GM21447 (cell line): ENCODE data around the gene SART1.

Source experiments
- ATAC-seq: cut with Tn5 transposase; IDR thresholded peaks from one replicate; pipeline ENCODE4 v1.9.1; 2021; ENCODE audit not compliant: unreplicated experiment

Gene SART1, protein sequence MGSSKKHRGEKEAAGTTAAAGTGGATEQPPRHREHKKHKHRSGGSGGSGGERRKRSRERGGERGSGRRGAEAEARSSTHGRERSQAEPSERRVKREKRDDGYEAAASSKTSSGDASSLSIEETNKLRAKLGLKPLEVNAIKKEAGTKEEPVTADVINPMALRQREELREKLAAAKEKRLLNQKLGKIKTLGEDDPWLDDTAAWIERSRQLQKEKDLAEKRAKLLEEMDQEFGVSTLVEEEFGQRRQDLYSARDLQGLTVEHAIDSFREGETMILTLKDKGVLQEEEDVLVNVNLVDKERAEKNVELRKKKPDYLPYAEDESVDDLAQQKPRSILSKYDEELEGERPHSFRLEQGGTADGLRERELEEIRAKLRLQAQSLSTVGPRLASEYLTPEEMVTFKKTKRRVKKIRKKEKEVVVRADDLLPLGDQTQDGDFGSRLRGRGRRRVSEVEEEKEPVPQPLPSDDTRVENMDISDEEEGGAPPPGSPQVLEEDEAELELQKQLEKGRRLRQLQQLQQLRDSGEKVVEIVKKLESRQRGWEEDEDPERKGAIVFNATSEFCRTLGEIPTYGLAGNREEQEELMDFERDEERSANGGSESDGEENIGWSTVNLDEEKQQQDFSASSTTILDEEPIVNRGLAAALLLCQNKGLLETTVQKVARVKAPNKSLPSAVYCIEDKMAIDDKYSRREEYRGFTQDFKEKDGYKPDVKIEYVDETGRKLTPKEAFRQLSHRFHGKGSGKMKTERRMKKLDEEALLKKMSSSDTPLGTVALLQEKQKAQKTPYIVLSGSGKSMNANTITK

DNA sequence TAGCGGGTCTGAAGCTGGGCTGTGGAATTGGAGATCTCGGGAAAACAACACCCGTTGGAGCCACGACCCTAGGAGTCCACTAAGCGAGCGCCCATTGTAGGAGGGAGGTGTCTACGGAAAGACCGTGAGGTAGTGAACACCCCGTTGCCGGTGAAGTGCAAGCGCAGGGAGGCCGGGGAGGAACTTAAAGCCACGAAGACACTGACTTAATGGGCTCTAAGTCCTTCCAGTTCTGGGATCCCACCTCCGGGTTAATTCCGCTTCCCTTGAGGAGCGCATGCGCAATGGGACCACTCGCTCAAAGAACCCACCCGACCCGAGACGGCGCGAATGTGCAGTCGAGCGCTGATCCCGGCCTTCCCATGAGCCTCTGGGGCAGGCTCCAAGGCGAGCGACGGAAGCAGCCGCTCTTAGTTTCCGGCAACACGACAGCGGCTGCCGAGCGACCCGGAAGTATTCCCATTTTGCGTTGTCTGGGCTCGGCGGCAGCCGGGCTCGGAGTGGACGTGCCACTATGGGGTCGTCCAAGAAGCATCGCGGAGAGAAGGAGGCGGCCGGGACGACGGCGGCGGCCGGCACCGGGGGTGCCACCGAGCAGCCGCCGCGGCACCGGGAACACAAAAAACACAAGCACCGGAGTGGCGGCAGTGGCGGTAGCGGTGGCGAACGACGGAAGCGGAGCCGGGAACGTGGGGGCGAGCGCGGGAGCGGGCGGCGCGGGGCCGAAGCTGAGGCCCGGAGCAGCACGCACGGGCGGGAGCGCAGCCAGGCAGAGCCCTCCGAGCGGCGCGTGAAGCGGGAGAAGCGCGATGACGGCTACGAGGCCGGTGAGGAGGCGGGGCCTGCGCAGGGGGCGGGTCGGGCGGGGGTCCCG, at the start of gene SART1:
SART1 (plus strand) TSS at position 468 of the 874 bp plus-strand sequence; CDS start at position 515, 47 bp downstream.
- peak; percentile 72 for ATAC-seq

DNA sequence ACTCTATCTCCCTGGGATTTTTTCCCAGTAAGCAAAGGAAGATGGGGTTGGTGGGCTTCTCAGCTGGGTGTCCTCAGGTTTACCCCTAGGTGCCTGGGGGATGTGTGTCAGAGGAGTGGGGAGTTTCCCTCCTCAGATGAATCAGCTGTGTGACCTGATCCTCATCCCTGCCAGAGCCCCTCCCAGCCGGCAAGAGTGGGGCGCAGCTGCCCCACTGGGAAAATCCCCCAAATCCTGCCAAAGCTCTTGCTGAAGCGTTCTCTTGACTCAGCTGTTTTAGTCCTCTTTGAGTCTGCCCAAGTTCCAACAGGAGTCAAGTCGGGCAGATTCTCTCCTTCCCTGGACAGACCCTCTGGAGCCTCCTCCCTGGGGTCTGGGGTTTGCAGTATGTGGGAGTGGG, 48.7 kb upstream of the SART1 start:
- ATAC-seq, result no peak

DNA sequence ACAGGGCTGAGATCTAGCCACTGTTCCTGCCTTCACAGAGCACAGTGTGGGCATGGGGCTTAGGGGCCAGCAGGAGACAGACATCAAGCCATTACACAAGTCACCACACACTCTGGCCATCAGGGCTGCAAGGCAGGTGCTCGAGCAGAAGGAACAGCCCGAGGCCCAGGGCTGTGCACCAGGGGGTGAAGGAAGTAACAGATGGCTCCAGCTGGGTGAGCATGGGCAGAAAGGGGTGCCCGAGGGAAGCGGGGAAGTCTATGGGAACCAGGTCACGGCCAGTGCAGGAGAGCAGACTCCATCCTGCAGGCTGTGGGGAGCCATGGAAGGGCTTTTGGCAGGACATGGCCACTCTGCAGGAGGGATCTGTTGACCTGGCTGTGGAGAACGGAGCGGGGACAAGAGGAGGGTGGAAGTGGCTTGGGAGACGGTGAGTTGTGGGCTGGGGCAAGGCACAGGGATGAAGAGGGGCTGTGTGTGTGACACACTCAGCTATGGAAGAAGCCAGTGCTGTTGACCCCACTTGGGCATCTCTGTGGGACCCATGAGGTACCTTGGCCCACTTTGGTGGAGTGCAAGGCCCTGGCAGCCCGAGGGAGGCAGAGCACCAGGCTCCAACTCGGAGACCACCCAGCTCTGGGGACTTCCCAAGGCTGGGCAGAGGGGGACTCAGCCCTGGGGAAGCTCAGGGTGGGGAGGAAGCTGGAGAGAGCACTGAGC, 46.3 kb upstream of the SART1 start:
- no peak for ATAC-seq

DNA sequence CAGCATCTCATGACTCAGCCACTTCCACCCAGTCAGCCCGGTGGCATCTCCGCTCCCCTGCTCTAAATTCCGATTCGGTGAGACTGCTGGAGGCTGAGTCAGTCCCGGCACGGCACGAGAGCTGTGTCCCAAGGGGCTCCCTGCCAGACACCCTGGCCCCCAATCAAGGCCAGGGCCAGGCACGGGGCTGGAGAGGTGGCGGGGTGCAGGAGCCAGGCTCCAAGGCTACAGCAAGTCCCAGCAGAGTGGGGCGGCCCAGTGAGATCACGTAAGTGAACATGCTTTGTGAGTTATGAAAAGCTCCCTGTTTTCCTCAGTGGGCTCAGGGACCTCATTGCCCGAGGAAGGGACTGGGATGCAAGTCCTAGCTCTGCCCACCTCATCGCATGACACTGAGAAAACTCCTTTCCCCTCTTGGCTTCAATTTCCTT, 45.7 kb upstream of the SART1 start:
- no peak for ATAC-seq

DNA sequence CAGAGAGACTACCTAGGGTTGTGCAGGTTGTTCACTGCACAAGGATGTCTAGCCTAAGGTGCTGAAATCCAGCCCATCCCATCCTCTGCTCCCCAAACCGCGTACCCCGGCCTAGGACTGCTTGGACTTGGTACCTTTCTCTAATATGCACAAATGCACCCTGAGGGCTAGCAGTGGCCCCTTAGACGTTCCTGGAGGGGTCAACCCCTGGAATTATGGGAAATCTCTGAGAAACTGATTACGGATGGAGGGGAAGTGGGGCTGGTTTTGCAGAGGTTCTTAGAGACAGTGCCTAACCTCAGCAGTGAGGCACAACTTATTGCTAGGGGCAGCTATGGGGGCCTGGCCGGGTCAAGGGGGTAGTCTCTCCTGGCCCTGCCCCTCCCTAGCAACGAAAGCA, 45.1 kb upstream of the SART1 start:
- no peak for ATAC-seq

DNA sequence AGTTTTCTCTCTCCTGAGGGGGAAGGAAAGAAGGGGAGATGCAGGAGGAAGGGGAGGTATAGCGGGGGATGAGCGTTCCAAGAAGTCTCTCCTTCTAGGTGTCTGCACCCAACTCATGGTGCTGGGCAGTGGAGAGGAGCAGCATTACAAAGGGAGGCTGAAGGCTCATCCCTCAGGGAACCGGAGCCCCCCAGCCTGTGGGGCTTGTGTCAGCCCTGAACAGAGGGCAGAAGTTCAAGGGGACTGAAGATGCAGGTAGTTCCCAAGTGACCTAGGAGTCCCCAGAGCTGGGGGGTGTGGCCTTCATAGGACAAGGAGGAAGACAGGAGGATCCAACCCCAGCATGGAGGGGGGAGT, 44.5 kb upstream of the SART1 start:
- ATAC-seq, result no peak

DNA sequence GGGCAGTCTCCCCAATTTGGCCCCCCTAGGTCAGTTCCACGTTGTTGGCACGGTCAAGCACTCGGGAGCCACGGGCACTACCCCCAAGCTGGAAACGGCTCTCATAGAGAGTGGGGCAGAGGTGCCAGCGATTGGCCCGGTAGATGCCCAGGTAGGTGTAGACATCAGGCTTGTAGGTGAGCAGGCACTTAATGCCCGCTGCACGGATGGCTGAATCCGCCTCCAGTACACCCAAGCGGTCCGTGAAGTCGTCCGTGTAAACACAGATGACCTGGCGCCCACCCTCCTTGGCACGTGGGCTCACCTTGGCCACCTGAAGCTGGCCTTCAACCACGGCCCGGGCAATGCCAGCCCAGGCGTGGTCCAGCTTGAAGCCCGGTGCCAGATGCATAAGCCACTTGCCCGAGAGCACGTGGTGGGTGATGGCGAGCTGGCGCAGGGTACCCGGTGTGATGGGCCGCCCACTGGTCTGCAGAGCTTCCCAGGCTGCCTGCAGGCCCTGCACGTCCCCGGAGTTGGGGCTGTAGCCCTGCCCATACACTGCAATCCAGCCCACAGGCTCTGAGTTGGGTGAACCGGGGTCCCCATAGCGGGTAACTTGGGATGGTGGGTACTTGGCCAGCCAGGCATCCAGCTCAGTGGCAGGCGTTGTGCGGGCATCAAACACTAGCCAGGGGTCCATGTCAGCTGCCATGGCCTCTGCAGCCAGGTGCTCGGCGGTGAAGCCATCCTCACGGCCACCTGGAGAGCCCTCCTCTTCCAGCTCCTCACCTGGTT, 43.9 kb upstream of the SART1 start:
- no peak for ATAC-seq

DNA sequence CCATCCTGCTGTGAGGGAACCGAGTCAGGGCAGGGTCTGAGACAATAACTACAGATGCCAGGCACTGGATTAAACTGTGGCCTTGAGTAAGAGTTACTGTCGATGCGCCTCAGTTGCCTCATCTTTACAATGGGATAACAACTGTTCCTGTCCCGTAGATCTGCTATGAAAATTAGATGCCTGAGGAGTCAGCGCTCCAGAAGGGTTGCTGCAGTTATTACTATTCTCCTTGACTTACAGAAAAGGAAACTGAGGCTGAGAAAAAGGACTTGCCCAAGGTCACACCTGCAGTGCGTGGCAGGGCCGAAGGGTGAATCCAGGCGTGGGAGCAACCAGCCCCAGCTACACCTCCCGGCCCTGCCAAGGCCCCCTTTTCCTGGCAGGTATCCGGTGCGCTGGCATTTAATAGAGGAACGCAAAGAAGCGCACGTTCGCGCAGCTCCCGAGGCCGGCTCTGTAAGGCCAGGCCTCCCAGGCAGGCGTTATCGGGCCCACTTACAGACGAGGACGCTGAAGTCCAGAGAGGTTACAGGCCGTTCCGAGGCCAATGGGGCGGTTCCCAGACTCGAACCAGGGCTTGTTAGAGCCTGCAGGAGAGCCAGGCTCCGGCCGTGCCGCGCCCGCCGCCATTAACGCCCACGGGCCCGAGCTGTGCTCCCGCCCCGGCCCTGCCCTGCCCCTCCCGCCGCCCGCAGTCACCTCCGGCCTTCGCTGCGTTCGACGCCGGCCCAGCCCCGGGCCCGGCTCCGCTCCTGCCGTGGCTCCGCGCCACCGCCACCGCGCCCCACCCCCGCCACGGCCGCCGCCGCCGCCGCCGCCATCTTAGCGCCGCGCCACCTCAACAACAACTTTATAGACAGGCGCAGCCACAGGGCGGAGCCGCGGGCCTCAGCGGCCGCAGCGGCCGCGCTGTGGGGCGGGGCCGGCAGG, 43.1 kb upstream of the SART1 start, which contains the start of gene C11orf68:
C11orf68 (minus strand) TSS at position 852 of the 930 bp plus-strand sequence; CDS start at position 821, 31 bp downstream.
- peak; percentile 50 for ATAC-seq

DNA sequence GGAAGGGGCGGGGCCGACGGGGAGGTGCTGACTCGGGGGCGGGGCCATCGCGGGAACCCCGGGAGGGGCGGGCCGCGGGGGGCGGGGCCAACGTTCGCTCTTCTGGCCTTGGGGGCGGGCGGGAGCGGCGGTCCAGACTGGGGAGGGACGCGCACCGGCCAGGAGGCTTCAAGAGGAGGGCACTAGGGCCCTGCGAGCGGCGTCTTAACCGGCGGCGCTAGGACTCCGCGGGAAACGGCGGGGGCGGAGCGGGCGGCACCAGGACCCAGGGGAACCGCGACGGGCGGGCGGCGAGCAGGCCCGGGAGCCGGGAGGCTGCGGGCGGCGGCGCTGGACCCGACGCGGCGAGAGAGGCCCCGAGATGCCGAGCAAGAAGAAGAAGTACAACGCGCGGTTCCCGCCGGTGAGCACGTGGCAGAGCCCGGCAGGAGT, 42.4 kb upstream of the SART1 start, which contains the start of gene DRAP1:
DRAP1 (plus strand) TSS at position 286 of the 432 bp plus-strand sequence; CDS start at position 362, 76 bp downstream.
- ATAC-seq, result peak; percentile 85

DNA sequence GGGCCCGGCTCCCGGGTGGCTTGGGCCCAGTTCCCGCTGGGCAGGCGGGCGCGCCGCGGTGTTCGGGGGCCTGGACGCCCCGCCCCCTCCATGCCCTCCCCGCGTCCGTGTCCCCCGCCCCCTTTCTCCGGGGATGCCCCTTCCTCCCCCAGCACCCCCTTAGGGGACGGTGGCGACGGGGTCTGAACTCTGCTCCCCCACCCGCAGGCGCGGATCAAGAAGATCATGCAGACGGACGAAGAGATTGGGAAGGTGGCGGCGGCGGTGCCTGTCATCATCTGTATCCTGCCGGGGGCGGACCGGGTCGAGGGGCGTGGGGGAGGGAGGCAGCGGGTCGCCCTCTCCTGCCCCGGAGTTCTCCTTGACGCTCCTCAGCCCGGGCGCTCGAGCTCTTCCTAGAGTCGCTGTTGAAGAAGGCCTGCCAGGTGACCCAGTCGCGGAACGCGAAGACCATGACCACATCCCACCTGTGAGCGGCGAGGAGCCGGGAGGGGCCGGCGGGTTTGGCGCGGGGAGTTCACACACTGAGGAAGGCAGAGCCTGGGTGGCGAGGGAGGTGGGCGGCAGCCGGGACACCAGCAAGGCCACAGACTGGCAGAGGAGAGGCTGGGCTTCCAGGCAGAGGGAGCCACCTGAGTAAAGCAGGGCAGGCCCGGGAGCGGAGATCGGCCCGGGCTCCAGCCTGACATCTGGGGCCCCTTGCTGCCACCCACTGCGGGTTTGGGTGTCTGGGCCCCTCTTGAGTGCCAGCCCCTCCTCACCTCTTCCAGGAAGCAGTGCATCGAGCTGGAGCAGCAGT, 41.8 kb upstream of the SART1 start:
- ATAC-seq, result peak; percentile 31

DNA sequence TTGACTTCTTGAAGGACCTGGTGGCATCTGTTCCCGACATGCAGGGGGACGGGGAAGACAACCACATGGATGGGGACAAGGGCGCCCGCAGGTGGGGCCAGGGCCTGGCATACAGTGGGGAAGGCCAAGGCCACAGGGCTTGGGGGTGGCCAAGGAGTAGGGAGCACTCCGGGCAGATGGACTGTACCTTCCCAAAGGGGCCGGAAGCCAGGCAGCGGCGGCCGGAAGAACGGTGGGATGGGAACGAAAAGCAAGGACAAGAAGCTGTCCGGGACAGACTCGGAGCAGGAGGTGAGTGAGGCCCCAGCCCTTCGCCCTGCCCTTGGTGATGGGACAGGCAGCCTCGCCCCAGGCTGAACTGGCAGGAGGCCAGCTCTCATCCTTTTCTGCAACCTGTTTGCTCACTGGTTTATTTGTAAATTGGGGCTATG, 41.1 kb upstream of the SART1 start:
- ATAC-seq, result no peak

DNA sequence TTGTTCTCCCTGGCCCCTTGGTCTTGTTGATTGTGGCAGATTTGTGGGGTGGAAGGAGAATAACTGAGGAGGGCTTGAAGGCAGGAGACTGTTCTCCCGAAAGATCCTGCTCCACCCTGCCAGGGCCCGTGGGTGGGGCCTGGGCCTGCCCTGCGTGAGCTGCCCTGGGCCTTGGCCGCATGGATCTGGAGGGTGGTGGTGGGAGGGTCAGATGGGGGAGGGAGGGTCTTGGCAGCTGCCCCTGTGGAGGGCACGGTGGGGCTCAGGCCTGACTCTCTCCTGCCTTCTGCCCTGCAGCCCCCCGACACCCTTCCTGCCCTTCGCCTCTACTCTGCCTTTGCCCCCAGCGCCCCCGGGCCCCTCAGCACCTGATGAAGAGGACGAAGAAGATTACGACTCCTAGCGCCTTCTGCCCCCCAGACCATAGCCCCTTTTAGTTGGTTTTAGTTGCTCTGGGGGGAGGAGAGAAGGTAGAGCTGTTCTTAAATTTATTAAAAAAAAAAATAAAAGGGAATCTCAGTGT, 40.4 kb upstream of the SART1 start:
- no peak for ATAC-seq

DNA sequence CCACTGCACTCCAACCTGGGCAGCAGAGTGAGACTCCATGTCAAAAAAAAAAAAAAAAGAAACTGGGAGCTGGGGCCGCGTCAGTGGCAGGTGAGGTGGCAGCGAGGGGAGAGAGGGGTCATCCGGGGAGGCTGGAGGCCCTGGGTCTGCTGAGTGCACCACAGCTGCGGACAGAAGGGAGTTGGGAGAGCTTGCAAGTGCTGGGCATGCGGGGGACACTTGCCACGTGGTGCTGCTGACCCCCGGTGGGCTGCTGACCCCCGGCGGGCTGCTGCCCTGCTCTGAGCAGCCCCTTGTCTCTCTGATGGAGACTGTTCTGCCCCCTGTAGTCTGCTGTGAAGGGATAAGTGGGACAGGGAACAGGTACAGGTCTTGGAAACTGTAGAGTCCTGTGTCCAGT, 39.7 kb upstream of the SART1 start:
- ATAC-seq, result no peak

DNA sequence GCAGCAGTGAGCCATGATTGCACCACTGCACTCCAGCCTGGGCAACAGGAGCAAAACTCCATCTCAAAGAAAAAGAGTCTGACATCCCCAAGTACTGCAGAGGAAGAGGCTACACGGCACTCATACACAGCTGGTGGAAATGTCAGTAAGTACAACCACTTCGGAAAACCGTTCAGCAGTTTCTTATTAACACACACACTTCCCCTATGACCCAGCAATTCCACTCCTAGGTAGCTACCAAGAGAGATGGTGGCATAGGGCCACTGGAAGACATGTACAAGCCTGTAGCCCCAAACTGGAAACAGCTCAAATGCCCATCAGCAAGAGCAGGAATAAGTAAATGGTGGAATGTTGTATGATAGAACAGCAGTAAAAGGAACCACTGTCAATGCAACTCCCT, 39.0 kb upstream of the SART1 start:
- ATAC-seq, result no peak

DNA sequence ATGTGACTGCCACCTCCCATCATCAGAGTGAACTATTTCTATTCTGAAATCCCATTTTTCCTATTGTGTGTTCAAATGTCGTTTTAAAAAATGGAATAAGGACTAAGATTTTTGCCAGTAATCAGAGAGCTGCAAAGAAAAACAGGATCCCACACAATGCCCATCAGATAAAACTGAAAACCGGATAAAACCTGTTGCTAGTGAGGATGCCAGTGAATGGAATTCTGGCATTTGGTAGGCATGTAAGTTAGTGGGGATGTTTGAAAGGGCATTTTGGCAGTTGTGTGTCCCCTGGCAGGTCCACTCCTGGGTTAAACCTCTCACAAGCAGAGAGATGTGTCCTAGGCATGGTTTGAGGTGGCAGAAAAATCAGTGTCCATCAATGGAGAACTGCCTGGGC, 36.1 kb upstream of the SART1 start:
- ATAC-seq, result no peak

DNA sequence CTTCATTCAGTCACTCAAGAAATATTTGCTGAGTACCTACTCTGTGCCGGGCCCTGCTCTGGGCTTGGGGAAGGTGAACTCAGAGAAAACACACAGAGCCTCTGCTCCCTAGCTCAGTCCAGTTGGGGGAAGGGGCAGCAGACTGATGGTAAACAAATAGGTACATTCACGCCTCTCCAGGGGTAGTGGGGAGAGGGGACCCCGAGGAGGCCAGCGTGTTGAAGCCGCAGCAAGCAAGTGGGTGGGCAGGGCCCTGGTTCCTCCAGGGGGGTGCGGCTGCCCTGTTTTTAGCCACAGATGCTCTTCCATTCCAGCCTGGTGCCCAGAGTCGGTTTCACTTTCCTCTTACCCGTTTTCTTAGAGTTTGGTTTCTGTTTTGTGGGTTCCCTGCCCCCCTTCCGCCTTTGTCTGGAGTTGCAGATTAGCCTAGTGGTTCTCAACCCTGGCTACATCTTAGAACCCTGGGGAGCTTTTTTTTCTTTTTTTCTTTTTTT, 33.6 kb upstream of the SART1 start:
- ATAC-seq, result peak; percentile 90

DNA sequence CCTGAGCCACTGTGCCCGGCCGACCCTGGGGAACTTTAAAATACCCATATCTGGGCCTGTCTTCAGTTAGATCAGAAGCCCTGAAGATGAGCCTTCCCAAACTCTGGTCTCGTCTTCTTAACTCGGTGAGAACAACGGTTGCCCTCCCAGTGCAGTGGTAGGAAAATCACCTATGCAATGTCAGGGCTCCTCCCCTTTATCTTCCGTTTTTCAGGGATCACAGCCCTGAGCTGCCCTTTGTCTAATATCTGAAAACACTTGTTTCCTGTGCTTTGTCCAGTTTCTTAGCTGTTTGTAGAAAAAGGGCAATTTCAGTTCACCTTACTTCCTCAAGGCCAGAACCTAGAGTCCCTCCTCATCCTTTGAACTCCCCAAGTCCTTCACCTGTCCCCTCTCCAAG, 32.9 kb upstream of the SART1 start:
- no peak for ATAC-seq
